D721Med (cell line): ENCODE data around the gene RAB5IF.

Experiments
- DNase-seq: peaks from one replicate; pipeline ENCODE4 v3.0.0; 2011; ENCODE audit warnings: low spot score; ENCODE audit not compliant: insufficient read length
- FAIRE-seq: peaks from 2 replicates; lab custom pipeline; 2011; peaks lifted over from hg19 to GRCh38; lab: Jason Lieb, UNC
- TF ChIP-seq, protein P1 (sequence below): IDR thresholded peaks from 2 replicates; pipeline ENCODE4 v1.5.1; 2012; ENCODE audit warnings: mild to moderate bottlenecking, control low read depth; ENCODE audit not compliant: insufficient read depth; ENCODE audit errors: missing control alignments

The RAB5IF gene

DNA sequence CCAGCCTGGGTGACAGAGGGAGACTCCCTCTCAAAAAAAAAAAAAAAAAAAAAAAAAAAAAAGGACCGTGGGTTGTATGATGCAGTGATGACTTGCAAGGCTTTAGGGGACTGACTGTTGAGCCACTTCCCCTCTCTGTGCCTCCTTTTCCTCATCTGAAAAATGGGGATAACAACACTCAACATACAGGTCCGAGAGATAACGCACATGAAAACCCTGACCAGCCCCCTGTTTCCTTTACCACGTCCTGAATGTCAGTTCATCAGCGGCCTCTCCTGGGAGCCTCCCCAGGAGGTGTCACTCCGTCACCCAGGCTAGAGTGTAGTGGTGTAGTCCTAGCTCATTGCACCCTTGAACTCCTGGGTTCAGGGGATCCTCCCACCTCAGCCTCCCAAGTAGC is 36.6 kb downstream of the RAB5IF start:
- DNase-seq = no peak
- FAIRE-seq = no peak
- TF ChIP-seq, protein P1, sequence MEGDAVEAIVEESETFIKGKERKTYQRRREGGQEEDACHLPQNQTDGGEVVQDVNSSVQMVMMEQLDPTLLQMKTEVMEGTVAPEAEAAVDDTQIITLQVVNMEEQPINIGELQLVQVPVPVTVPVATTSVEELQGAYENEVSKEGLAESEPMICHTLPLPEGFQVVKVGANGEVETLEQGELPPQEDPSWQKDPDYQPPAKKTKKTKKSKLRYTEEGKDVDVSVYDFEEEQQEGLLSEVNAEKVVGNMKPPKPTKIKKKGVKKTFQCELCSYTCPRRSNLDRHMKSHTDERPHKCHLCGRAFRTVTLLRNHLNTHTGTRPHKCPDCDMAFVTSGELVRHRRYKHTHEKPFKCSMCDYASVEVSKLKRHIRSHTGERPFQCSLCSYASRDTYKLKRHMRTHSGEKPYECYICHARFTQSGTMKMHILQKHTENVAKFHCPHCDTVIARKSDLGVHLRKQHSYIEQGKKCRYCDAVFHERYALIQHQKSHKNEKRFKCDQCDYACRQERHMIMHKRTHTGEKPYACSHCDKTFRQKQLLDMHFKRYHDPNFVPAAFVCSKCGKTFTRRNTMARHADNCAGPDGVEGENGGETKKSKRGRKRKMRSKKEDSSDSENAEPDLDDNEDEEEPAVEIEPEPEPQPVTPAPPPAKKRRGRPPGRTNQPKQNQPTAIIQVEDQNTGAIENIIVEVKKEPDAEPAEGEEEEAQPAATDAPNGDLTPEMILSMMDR = no peak

DNA sequence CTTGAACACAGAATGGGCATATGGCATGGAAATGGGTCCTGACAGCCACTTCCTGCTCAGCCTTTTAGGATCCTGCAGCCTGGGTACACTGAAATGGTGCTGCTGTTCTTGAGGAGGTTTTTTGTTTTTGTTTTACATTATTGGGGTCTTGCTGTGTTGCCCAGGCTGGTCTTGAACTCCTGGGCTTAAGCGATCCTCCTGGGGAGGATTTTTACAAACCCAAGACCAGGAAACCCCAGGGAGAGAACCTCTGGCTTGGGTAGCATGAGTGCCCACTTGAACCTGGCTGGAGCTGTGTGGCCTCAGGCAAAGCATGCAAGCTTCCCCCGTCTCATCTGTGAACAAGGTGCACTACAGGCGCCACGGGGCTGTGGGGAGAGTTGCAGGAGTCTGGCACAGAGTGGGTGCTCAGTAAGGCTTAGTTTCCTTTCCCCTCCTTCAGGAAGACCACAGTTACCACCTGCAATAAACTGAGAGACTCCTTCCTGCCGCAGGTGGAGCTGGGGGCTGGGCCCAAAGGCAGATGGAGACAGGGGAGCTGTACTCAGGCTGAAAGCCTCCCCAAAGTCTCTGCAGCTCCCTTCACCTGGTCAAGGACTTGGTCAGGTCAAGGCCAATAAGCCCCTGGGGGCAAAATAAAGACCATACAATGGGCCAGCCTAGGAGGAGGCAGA is 38.6 kb downstream of the RAB5IF start:
- no peak for DNase-seq
- TF ChIP-seq, protein P1 = no peak
- FAIRE-seq = no peak

DNA sequence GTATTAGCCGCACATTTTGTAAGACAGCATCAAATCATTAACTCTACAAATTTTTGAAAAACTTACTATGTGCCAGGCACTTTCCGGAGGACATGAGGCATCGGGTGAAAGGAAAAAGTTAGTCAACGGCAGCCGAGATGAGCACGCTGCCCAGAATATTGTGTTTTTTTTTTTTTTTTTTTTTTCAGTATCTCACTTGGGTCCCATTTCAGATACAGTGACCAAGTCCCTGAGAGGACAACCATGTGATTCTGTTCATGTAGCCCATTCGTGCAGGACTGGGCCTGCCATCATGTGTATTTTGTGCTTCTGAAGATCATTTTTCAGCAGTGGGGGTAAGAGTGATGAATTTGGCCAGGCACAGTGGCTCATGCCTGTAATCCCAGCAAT is 39.1 kb downstream of the RAB5IF start:
- no peak for FAIRE-seq
- no peak for DNase-seq
- TF ChIP-seq, protein P1 = no peak

DNA sequence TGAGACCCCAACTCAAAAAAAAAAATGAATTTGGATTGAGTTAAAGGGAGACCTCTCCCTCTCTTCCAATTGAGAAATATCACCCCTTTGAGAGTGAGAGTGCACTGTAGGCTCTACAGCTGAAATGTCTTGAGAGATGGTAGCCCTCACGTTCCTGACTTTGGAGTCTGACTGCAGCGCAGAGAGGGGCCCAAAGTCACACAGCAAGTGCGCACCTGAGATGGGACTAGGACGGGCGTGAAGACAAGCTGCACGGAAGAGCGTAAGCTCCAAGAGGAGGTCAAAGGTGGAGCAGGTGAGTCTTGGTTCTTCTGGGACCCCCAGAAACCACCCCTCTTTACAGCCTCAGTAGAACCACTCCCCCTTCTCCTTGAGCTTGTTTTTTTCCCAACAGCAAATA is 39.8 kb downstream of the RAB5IF start:
- FAIRE-seq = no peak
- TF ChIP-seq, protein P1 = no peak
- DNase-seq = no peak

DNA sequence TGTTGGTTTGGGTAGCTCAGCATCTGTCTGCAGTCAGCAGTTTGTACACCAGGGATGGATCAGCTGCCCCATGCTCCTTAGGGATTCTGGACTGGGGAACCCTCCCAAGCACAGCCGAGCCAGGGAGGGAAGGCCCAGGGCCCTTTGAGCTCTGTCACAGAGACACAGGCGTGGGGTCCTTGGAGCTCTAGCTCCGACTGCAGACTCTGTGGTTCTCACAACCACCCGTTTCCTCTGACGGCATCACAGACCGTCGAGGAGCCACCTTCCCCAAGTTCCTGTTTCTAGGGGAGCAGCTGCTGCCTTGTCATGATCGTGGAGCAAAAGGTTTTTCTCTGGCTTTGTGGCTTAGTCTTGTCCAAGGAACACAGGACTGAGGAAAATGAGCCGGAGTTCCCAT is 40.4 kb downstream of the RAB5IF start, which contains the start of gene SLA2:
Gene SLA2, minus strand, starts transcription at position 199 of the 400 bp plus-strand sequence. CDS start 4,861 bp downstream, outside the sequence.
- TF ChIP-seq, protein P1 = no peak
- no peak for FAIRE-seq
- no peak for DNase-seq

DNA sequence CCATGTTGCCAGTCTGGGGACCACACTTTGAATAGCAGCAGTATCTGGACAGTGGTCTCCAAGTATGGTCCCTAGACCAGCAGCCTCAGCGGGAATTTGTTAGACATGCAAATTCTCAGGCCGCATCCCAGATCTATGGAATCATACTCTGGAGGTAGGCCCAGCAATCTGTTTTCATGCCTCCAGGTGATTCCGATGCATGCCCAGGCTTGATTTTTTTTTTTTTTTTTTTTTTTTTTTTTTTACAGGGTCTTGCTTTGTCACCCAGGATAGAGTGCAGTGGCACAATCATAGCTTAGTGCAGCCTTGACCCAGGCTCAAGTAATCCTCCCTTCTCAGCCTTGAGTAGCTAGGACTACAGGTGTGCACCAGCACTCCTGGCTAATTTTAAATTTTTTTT is 41.1 kb downstream of the RAB5IF start:
- TF ChIP-seq, protein P1 = no peak
- no peak for DNase-seq
- no peak for FAIRE-seq
